H1 (cell line): ENCODE data around the gene USP6. TPM values are rescaled to one million over a fixed set of nuclear protein-coding genes. Genes with fewer than 3 reads are reported as not detected.

Experiments
- CTCF ChIA-PET: fragments of 300-600 bp; sonication (Branson Sonifier 250); formaldehyde crosslinking; loops from one replicate; lab custom pipeline; 2021; ENCODE audit not compliant: partially characterized antibody; lab: Charles Lee
- POLR2A ChIA-PET: fragments of 300-600 bp; sonication (Branson Sonifier 250); formaldehyde crosslinking; loops from one replicate; lab custom pipeline; 2021; ENCODE audit warnings: inconsistent platforms; ENCODE audit not compliant: partially characterized antibody; lab: Charles Lee
- DNase-seq, 2 experiments: peaks; one replicate each; pipeline versions ENCODE4 v3.0.0 to v3.0.0-alpha.2; 2010 to 2022; ENCODE audit warnings: low spot score in 2 of 2, low read depth in 1 of 2, mixed read lengths in 1 of 2
- FAIRE-seq: peaks from 2 replicates; lab custom pipeline; 2011; peaks lifted over from hg19 to GRCh38; lab: Jason Lieb, UNC
- H2AFZ ChIP-seq: 2 replicates; pipeline ENCODE4 v1.8.1; 2012; ENCODE audit warnings: low read length, inconsistent platforms
- H2AK5ac ChIP-seq: 2 replicates; pipeline ENCODE4 v1.6.1; 2013; ENCODE audit warnings: low read depth, low read length
- H2BK120ac ChIP-seq: replicated peaks from 2 replicates; pipeline ENCODE3; 2013; ENCODE audit warnings: low read depth, low read length, inconsistent platforms
- H2BK12ac ChIP-seq: 2 replicates; pipeline ENCODE4 v1.6.1; 2013; ENCODE audit warnings: low read depth, low read length
- H2BK15ac ChIP-seq: 2 replicates; pipeline ENCODE4 v1.6.1; 2013; ENCODE audit warnings: low read length
- H2BK20ac ChIP-seq: 2 replicates; pipeline ENCODE4 v1.6.1; 2013; ENCODE audit warnings: low read length
- H2BK5ac ChIP-seq: 2 replicates; pipeline ENCODE4 v1.6.1; 2013; ENCODE audit warnings: low read depth, low read length
- H3K14ac ChIP-seq: 2 replicates; pipeline ENCODE4 v1.6.1; 2013; ENCODE audit warnings: inconsistent platforms; ENCODE audit not compliant: insufficient read length
- H3K18ac ChIP-seq: 2 replicates; pipeline ENCODE4 v1.6.1; 2013; ENCODE audit warnings: low read length; ENCODE audit errors: extremely low read depth
- H3K23ac ChIP-seq: 2 replicates; pipeline ENCODE4 v1.6.1; 2013; ENCODE audit warnings: inconsistent platforms; ENCODE audit not compliant: insufficient read length
- H3K23me2 ChIP-seq: 2 replicates; pipeline ENCODE4 v1.6.1; 2013; ENCODE audit warnings: low read depth, low read length
- H3K27ac ChIP-seq: 2 replicates; pipeline ENCODE4 v1.6.1; 2011; ENCODE audit warnings: low read depth, low read length, inconsistent platforms
- H3K27me3 ChIP-seq, 4 experiments: replicated peaks in 1 of 4; 1 replicate in 1 of 4; 2 replicates in 3 of 4; pipeline versions ENCODE4 v1.6.1 to v1.8.1; 2011 to 2013; ENCODE audit warnings: low read length in 3 of 4, mild to moderate bottlenecking in 3 of 4, inconsistent platforms in 2 of 4, mixed read lengths in 2 of 4, moderate library complexity in 1 of 4; ENCODE audit not compliant: control insufficient read depth in 3 of 4, insufficient read depth in 3 of 4; ENCODE audit errors: extremely low read depth in 1 of 4
- H3K36me3 ChIP-seq, 4 experiments: 2 replicates each; pipeline versions ENCODE4 v1.6.1 to v1.8.1; 2011 to 2013; ENCODE audit warnings: mild to moderate bottlenecking in 4 of 4, low read length in 3 of 4, moderate library complexity in 2 of 4, control low read depth in 1 of 4, inconsistent platforms in 1 of 4; ENCODE audit not compliant: insufficient read depth in 4 of 4, control insufficient read depth in 2 of 4
- H3K4ac ChIP-seq: replicated peaks from 2 replicates; pipeline ENCODE3; 2013; ENCODE audit warnings: low read length, low read depth, mixed read lengths, inconsistent platforms; ENCODE audit not compliant: insufficient read length
- H3K4me1 ChIP-seq, 4 experiments: replicated peaks in 1 of 4; 1 replicate in 1 of 4; 2 replicates in 3 of 4; pipeline versions ENCODE4 v1.6.1 to v1.8.1; 2011 to 2013; ENCODE audit warnings: low read length in 3 of 4, inconsistent platforms in 2 of 4, mixed read lengths in 1 of 4; ENCODE audit not compliant: insufficient read depth in 4 of 4, control insufficient read depth in 3 of 4
- H3K4me2 ChIP-seq, 2 experiments: 2 replicates each; pipeline versions ENCODE4 v1.6.1 to v1.8.1; 2011 to 2013; ENCODE audit warnings: low read depth in 2 of 2, low read length in 2 of 2, control low read depth in 1 of 2, inconsistent platforms in 1 of 2, mild to moderate bottlenecking in 1 of 2; ENCODE audit not compliant: insufficient read depth in 1 of 2
- H3K4me3 ChIP-seq, 4 experiments: fragments of 200-600, 300-600 bp in 1 of 4; sonication (generic), shearing (Covaris generic), sonication (Bioruptor Twin) in 1 of 4; 2 replicates each; pipeline versions ENCODE4 v1.5.1 to v1.8.1; 2011 to 2016; ENCODE audit warnings: low read length in 4 of 4, low read depth in 3 of 4, control low read depth in 2 of 4, inconsistent platforms in 2 of 4, mild to moderate bottlenecking in 2 of 4, mixed read lengths in 1 of 4, moderate library complexity in 1 of 4; ENCODE audit not compliant: insufficient read depth in 2 of 4; ENCODE audit errors: extremely low read depth in 1 of 4
- H3K56ac ChIP-seq: replicated peaks from 2 replicates; pipeline ENCODE3; 2013; ENCODE audit warnings: low read depth, mild to moderate bottlenecking, mixed read lengths, low read length, inconsistent platforms; ENCODE audit not compliant: insufficient read length
- H3K79me1 ChIP-seq: 2 replicates; pipeline ENCODE4 v1.6.1; 2013; ENCODE audit warnings: low read depth, low read length, control low read depth
- H3K79me2 ChIP-seq, 2 experiments: 2 replicates each; pipeline versions ENCODE4 v1.6.1 to v1.8.1; 2012 to 2013; ENCODE audit warnings: low read length in 2 of 2, mild to moderate bottlenecking in 2 of 2, inconsistent platforms in 1 of 2; ENCODE audit not compliant: insufficient read depth in 2 of 2, control insufficient read depth in 1 of 2
- H3K9ac ChIP-seq, 4 experiments: replicated peaks in 1 of 4; 1 replicate in 1 of 4; 2 replicates in 3 of 4; pipeline versions ENCODE4 v1.6.1 to v1.8.1; 2011 to 2013; ENCODE audit warnings: low read depth in 3 of 4, low read length in 3 of 4, control low read depth in 2 of 4, mild to moderate bottlenecking in 2 of 4, moderate library complexity in 2 of 4, inconsistent platforms in 1 of 4; ENCODE audit errors: extremely low read depth in 1 of 4
- H3K9me3 ChIP-seq, 2 experiments: 2 replicates each; pipeline versions ENCODE4 v1.6.1 to v1.8.1; 2012 to 2013; ENCODE audit warnings: mild to moderate bottlenecking in 2 of 2, moderate library complexity in 2 of 2, control low read depth in 1 of 2, inconsistent platforms in 1 of 2, low read depth in 1 of 2, low read length in 1 of 2, mixed read lengths in 1 of 2; ENCODE audit not compliant: insufficient read depth in 2 of 2
- H4K20me1 ChIP-seq, 2 experiments: replicated peaks in 1 of 2; 2 replicates each; pipeline versions ENCODE3 to v1.8.1; 2011 to 2013; ENCODE audit warnings: inconsistent platforms in 2 of 2, low read length in 2 of 2, mild to moderate bottlenecking in 1 of 2; ENCODE audit not compliant: insufficient read depth in 2 of 2, control insufficient read depth in 1 of 2
- H4K5ac ChIP-seq: 2 replicates; pipeline ENCODE4 v1.6.1; 2013; ENCODE audit warnings: low read length, low read depth, mixed read lengths, inconsistent platforms; ENCODE audit not compliant: insufficient read length
- H4K8ac ChIP-seq: 2 replicates; pipeline ENCODE4 v1.8.0; 2013; ENCODE audit warnings: mild to moderate bottlenecking, moderate library complexity, low read length, inconsistent platforms; ENCODE audit not compliant: insufficient read depth; ENCODE audit errors: extremely low read depth
- H4K91ac ChIP-seq: replicated peaks from 2 replicates; pipeline ENCODE3; 2013; ENCODE audit warnings: low read length, mixed read lengths, inconsistent platforms; ENCODE audit not compliant: insufficient read length
- CREB1 ChIP-seq: IDR thresholded peaks from 2 replicates; pipeline ENCODE4 v1.6.1; 2012; ENCODE audit warnings: inconsistent platforms
- KDM4A ChIP-seq: IDR thresholded peaks from one replicate; pipeline ENCODE4 v1.7.1; 2012; ENCODE audit warnings: low read depth, mild to moderate bottlenecking, moderate library complexity, low read length, inconsistent platforms; ENCODE audit not compliant: severe bottlenecking
- PHF8 ChIP-seq: fragments of 200-600 bp; sonication (generic); conservative IDR thresholded peaks from 2 replicates; pipeline ENCODE4 v1.7.1; 2012; ENCODE audit warnings: low read depth, mild to moderate bottlenecking, inconsistent platforms, low read length, moderate library complexity
- TAF1 ChIP-seq: IDR thresholded peaks from 2 replicates; pipeline ENCODE4 v1.6.1; 2011; ENCODE audit warnings: mild to moderate bottlenecking, low read depth, low read length
- TBP ChIP-seq: IDR thresholded peaks from 2 replicates; pipeline ENCODE4 v1.6.1; 2011; ENCODE audit warnings: low read depth, low read length, improper control_type of control experiment
- WGBS, 2 experiments: shearing (Covaris generic) in 1 of 2; methylation state at CpG; one replicate each; pipeline versions ENCODE4 v1.1.6 to v1.1.7; 2013 to 2015; ENCODE audit warnings: low lambda C conversion rate in 2 of 2, mixed read lengths in 2 of 2, inconsistent platforms in 1 of 2, low coverage in 1 of 2, missing lambda C conversion rate in 1 of 2; ENCODE audit not compliant: insufficient replicate concordance in 2 of 2, insufficient coverage in 1 of 2, insufficient read length in 1 of 2; ENCODE audit errors: extremely low coverage in 1 of 2, missing lambda C conversion rate in 1 of 2; 5-methylcytosine and 5-hydroxymethylcytosine counted together
- polyA plus RNA-seq, 7 experiments: library from polyadenylated mRNA; depleted of rRNA in 3 of 7; stranded (reverse) in 5 of 7; unstranded in 2 of 7; fragments of >200 nt in 5 of 7; fragments of 200-250 nt in 2 of 7; gene quantifications; 1 replicate in 5 of 7; 2 replicates in 1 of 7; 4 replicates in 1 of 7; pipeline versions ENCODE4 v1.2.1 to v1.2.3, GENCODE V29; 2011 to 2013; ENCODE audit warnings: missing spikeins in 2 of 7, mixed read lengths in 2 of 7
- total RNA-seq: library from RNA; stranded (reverse); fragmentation: NEBNext Ultra II Directional; extraction: Animal tissue kit (Norgen Biotek cat#: 25700); gene quantifications from 2 replicates; pipeline ENCODE4 v1.2.1, GENCODE V29; 2021
- TF ChIP-seq, protein P1 (sequence below), 3 experiments: IDR thresholded peaks; 1 replicate in 2 of 3; 2 replicates in 1 of 3; pipeline versions ENCODE4 v1.5.1 to v1.6.1; 2011; ENCODE audit warnings: low read length in 3 of 3, mild to moderate bottlenecking in 3 of 3, inconsistent platforms in 2 of 3, low read depth in 1 of 3, moderate library complexity in 1 of 3; ENCODE audit not compliant: insufficient read depth in 1 of 3; ENCODE audit errors: control extremely low read depth in 1 of 3
- TF ChIP-seq, protein P2 (sequence below): IDR thresholded peaks from 2 replicates; pipeline ENCODE4 v1.6.1; 2012; ENCODE audit warnings: inconsistent platforms

USP6 gene
- total and polyA plus RNA-seq, 2 of the 8 experiments (the other 6 are each of a cell fraction or from before 2014, with no cell fraction given) = 0.08 to 0.32 TPM

DNA sequence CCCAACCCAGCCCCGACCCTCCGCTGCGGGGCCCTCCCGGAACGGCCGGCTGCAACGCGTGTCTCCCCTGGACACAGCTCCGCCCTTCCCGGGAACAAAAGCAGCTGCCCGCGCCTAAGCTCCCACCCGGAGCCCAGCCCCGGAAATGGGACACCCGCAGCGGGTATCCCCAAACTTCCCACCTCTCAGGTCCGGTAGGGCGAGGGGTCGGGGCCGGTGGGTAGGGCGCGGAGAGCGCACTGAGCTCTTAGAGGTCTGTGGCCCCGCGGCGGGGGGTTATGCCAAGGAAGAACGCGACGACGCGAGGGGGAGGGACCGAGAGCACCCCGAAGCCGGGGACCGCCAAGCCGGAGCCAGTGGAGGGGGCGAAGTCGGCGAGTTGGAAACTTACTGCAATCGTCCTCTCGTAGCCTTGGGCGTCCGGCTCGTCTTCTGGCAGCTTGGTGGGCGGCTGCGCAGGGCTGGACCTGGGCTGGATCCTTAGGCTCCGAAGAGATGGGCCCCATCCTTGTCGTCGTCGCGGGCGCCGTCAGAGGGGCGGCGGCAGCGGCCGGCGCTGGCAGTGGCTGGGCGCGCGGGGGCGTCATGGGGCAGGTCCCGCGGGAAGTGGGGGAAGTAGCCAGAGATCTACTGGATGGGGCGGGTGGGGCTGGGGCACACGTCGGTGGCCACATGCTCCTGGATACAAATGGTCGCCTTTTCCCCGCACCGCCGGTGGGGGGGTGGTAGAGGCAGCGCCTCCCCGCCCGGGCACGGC is 6.9 kb downstream of the USP6 start:
- Histone ChIP-seq H3K79me1 (no peaks in the 10 kb centered on the region; the same call in 1 of the 2 replicates), H2AK5ac (no peak overlapping the region), H4K8ac (peak overlapping the region; percentile 80; the same call in 1 of the 2 replicates), H2BK120ac (no peak overlapping the region), H3K4me1 (peaks cover 0 to 5% (median 2%) of the 10 kb centered on the region in 4 experiments; a peak in 3 of 7 replicates), H2BK20ac (no peak overlapping the region), H4K5ac (no peak overlapping the region), H3K4me3 (peak overlapping the region; percentile 54 to 74 (median 60)), H2AFZ (peak overlapping the region; percentile 49; the same call in 1 of the 2 replicates), H3K4ac (no peak overlapping the region), H4K91ac (peak overlapping the region; percentile 80), H3K36me3 (no peaks in the 10 kb centered on the region), H3K56ac (no peak overlapping the region), H3K27ac (no peak overlapping the region), H4K20me1 (peaks cover 0 to 2% of the 10 kb centered on the region in 2 experiments), H3K27me3 (peaks cover 0 to 26% (median 15%) of the 10 kb centered on the region in 4 experiments; a peak in 6 of 7 replicates), H3K4me2 (peak overlapping the region; percentile 63 to 97), H3K23me2 (peaks cover 5% of the 10 kb centered on the region; the same call in 1 of the 2 replicates), H3K14ac (no peak overlapping the region), H3K9ac (peak overlapping the region in 1 of 4 experiments; percentile 47; a peak in 1 of 7 replicates), H3K79me2 (no peaks in the 10 kb centered on the region), H2BK5ac (no peak overlapping the region), H2BK12ac (peak overlapping the region; percentile 27; the same call in 1 of the 2 replicates), H2BK15ac (no peak overlapping the region), H3K18ac (peak overlapping the region; percentile 87; the same call in 1 of the 2 replicates), H3K9me3 (peaks cover 0 to 3% of the 10 kb centered on the region in 2 experiments; a peak in 1 of 4 replicates), H3K23ac (no peak overlapping the region)
- FAIRE-seq (no peak), DNase-seq (peak in 1 of 2 experiments; percentile 75)
- POLR2A ChIA-PET = interaction anchor here (1.1 to 4.2 kb wide), 4 partner anchors 9 to 40 kb away, joined by 3 to 28 read pairs (median 8); partner anchors contain the start of gene ZNF232
- CTCF ChIA-PET = interaction anchor here (1.1 kb wide), 1 partner anchor 12 kb away, joined by 3 read pairs; no protein-coding TSS in a partner anchor
- 1% methylated on average over 43 of the region's 75 CpGs; no CpG with 5 or more reads in 1 of the 2 experiments for WGBS, 2 experiments
- TF ChIP-seq, protein P1, sequence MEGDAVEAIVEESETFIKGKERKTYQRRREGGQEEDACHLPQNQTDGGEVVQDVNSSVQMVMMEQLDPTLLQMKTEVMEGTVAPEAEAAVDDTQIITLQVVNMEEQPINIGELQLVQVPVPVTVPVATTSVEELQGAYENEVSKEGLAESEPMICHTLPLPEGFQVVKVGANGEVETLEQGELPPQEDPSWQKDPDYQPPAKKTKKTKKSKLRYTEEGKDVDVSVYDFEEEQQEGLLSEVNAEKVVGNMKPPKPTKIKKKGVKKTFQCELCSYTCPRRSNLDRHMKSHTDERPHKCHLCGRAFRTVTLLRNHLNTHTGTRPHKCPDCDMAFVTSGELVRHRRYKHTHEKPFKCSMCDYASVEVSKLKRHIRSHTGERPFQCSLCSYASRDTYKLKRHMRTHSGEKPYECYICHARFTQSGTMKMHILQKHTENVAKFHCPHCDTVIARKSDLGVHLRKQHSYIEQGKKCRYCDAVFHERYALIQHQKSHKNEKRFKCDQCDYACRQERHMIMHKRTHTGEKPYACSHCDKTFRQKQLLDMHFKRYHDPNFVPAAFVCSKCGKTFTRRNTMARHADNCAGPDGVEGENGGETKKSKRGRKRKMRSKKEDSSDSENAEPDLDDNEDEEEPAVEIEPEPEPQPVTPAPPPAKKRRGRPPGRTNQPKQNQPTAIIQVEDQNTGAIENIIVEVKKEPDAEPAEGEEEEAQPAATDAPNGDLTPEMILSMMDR (IDR thresholded peaks at IDR 0.05; ENCODE audit: control extremely low read depth in 1 of 3, insufficient read depth in 1 of 3, low read depth in 1 of 3, low read length in 3 of 3) = 0 out of 4 replicates have a peak, but pooled peaks of 1 of the 3 experiments have one; percentile 1
- TF ChIP-seq KDM4A = peak; percentile 84
- TF ChIP-seq, protein P2, sequence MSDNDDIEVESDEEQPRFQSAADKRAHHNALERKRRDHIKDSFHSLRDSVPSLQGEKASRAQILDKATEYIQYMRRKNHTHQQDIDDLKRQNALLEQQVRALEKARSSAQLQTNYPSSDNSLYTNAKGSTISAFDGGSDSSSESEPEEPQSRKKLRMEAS = 0 out of 2 replicates have a peak, but pooled peaks have one; percentile 1
- peak; percentile 15; the same call in 1 of the 2 replicates for TF ChIP-seq CREB1
- TF ChIP-seq PHF8 = 0 out of 2 replicates have a peak, but pooled peaks have one; percentile 27
- TF ChIP-seq TBP = peak; percentile 13; the same call in 1 of the 2 replicates
- TF ChIP-seq TAF1 = 0 out of 2 replicates have a peak, but pooled peaks have one; percentile 30
